ENCODE results near the gene ZBTB34.

Gene ZBTB34

GRCh38 chr9:126842220-126842842 is 18.1 kb upstream of the ZBTB34 start (continued):
- no peak for TF ChIP-seq ZNF391 (tag by site-specific recombination; IDR thresholded peaks at IDR 0.05; ENCODE audit: borderline replicate concordance, low read depth)
- no peak for TF ChIP-seq ZNF426 (tag by site-specific recombination; IDR thresholded peaks at IDR 0.05)

- H3K4me3 ChIP-seq (ENCODE audit: low read depth, low read length) = no peak overlapping the region
- H3K27ac ChIP-seq (ENCODE audit: extremely low read depth, low read depth, low read length) = no peak overlapping the region
- no peak for TF ChIP-seq ZNF24 (tag by site-specific recombination; IDR thresholded peaks at IDR 0.05)
- TF ChIP-seq EGR2 (tag by site-specific recombination; IDR thresholded peaks at IDR 0.05; ENCODE audit: low read depth) = peak; percentile 34; the same call in 1 of the 2 replicates
- TF ChIP-seq ZNF394 (tag by site-specific recombination; IDR thresholded peaks at IDR 0.05; ENCODE audit: borderline replicate concordance) = no peak
- TF ChIP-seq ZNF585B (tag by site-specific recombination; IDR thresholded peaks at IDR 0.05) = no peak
- no peak for TF ChIP-seq ZNF391 (tag by site-specific recombination; IDR thresholded peaks at IDR 0.05; ENCODE audit: borderline replicate concordance, low read depth)
- TF ChIP-seq, protein P1, sequence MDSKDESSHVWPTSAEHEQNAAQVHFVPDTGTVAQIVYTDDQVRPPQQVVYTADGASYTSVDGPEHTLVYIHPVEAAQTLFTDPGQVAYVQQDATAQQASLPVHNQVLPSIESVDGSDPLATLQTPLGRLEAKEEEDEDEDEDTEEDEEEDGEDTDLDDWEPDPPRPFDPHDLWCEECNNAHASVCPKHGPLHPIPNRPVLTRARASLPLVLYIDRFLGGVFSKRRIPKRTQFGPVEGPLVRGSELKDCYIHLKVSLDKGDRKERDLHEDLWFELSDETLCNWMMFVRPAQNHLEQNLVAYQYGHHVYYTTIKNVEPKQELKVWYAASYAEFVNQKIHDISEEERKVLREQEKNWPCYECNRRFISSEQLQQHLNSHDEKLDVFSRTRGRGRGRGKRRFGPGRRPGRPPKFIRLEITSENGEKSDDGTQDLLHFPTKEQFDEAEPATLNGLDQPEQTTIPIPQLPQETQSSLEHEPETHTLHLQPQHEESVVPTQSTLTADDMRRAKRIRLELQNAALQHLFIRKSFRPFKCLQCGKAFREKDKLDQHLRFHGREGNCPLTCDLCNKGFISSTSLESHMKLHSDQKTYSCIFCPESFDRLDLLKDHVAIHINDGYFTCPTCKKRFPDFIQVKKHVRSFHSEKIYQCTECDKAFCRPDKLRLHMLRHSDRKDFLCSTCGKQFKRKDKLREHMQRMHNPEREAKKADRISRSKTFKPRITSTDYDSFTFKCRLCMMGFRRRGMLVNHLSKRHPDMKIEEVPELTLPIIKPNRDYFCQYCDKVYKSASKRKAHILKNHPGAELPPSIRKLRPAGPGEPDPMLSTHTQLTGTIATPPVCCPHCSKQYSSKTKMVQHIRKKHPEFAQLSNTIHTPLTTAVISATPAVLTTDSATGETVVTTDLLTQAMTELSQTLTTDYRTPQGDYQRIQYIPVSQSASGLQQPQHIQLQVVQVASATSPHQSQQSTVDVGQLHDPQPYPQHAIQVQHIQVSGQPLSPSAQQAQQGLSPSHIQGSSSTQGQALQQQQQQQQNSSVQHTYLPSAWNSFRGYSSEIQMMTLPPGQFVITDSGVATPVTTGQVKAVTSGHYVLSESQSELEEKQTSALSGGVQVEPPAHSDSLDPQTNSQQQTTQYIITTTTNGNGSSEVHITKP (tag by site-specific recombination; IDR thresholded peaks at IDR 0.05) = peak; percentile 26; the same call in 1 of the 2 replicates
- peak; percentile 49 for TF ChIP-seq ZFHX2 (tag by site-specific recombination; conservative IDR thresholded peaks at IDR 0.05)
- H3K9me3 ChIP-seq (ENCODE audit: control insufficient read depth, insufficient read depth, low read depth, low read length) = no peaks in the 10 kb centered on the region
- POLR2A ChIA-PET = interaction anchor here (0.5 kb wide), 1 partner anchor 898 kb away, joined by 5 read pairs; no protein-coding TSS in a partner anchor
- peaks cover 0 to 12% of the 10 kb centered on the region in 2 experiments; a peak in 1 of 3 replicates for H3K36me3 ChIP-seq (ENCODE audit: control insufficient read depth in 2 of 2, insufficient read depth in 1 of 2, low read length in 2 of 2)
- H3K4me1 ChIP-seq (ENCODE audit: control insufficient read depth, insufficient read depth, low read length) = no peaks in the 10 kb centered on the region
- CTCF ChIA-PET = interaction anchor here (0.7 to 0.9 kb wide), 3 partner anchors 8 to 153 kb away, joined by 3 read pairs; no protein-coding TSS in a partner anchor
These were observed 17.3 kb upstream of the ZBTB34 start for GRCh38 chr9:126842977-126843799.

DNA sequence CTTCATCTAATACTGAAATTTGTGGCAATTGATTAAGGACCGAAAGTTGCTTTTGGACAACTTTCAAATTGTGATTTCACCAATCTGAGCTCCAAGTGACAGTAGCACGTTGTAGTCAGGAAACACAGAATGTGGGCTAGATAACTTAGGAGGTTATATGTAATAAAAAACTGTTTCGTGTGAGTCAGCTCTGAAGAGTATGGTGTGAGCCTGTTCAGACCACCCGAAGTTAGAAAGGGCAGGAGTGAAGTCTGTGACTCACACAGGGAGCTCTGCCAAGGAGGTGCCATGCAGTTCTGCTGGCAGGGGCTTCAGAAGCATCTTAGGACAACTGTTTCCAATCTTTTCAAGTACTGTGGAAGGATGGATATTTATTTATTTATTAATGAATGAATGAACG is 16.4 kb upstream of the ZBTB34 start:
- Histone ChIP-seq H3K4me1 (ENCODE audit: control insufficient read depth, insufficient read depth, low read length) (no peaks in the 10 kb centered on the region), H3K9me3 (ENCODE audit: control insufficient read depth, insufficient read depth, low read depth, low read length) (no peaks in the 10 kb centered on the region), H3K36me3 (ENCODE audit: control insufficient read depth in 2 of 2, insufficient read depth in 1 of 2, low read length in 2 of 2) (peaks cover 0 to 3% of the 10 kb centered on the region in 2 experiments; a peak in 1 of 3 replicates), H3K4me3 (ENCODE audit: low read depth, low read length) (no peak overlapping the region), H3K27ac (ENCODE audit: extremely low read depth, low read depth, low read length) (no peak overlapping the region)
- CTCF ChIA-PET = interaction anchor here (0.9 kb wide), 2 partner anchors 9 to 15 kb away, joined by 3 read pairs; no protein-coding TSS in a partner anchor
- TF ChIP-seq GFI1B (tag by site-specific recombination; IDR thresholded peaks at IDR 0.05) (no peak), ZNF426 (tag by site-specific recombination; IDR thresholded peaks at IDR 0.05) (no peak), YY1 (tag by site-specific recombination; IDR thresholded peaks at IDR 0.05) (no peak)
- TF ChIP-seq, protein P1 (tag by site-specific recombination; IDR thresholded peaks at IDR 0.05) = peak; percentile 36; the same call in 1 of the 2 replicates
- POLR2A ChIA-PET = interaction anchor here (0.5 kb wide), 1 partner anchor 897 kb away, joined by 5 read pairs; no protein-coding TSS in a partner anchor

All from HEK293 (cell line).